ENCODE data around the gene AOAH. TPM values are rescaled to one million over a fixed set of nuclear protein-coding genes. Genes with fewer than 3 reads are reported as not detected.

The AOAH gene
- total and polyA plus RNA-seq, 2 donors (not counting 3 experiments of a cell fraction or from before 2014, with no cell fraction given): not detected

- Histone ChIP-seq H3K9me1 (replicated peaks; ENCODE audit: control insufficient read depth, extremely low read depth, insufficient read depth, low read length) (no peaks in the 10 kb centered on the region), H3K4me2 (ENCODE audit: insufficient read depth, low read length) (no peak overlapping the region), H3K9ac (replicated peaks; ENCODE audit: extremely low read depth, insufficient read depth, low read length) (no peak overlapping the region), H3K4me1 (ENCODE audit: control insufficient read depth, extremely low read depth, insufficient read depth, low read length) (no peaks in the 10 kb centered on the region), H3K27me3 (ENCODE audit: control insufficient read depth in 2 of 2, insufficient read depth in 2 of 2, low read length in 2 of 2) (no peaks in the 10 kb centered on the region), H3K27ac (ENCODE audit: insufficient read depth, low read depth, low read length) (no peak overlapping the region), H3K79me2 (ENCODE audit: control insufficient read depth, insufficient read depth, low read length) (no peaks in the 10 kb centered on the region), H2AFZ (ENCODE audit: low read depth, low read length) (no peak overlapping the region), H3K4me3 (replicated peaks in 1 of 3; ENCODE audit: insufficient read depth in 1 of 3, low read depth in 1 of 3, low read length in 3 of 3) (no peak overlapping the region), H4K20me1 (replicated peaks; ENCODE audit: control insufficient read depth, extremely low read depth, insufficient read depth, low read length) (no peaks in the 10 kb centered on the region), H3K9me3 (replicated peaks; ENCODE audit: control insufficient read depth, insufficient read depth, low read length) (no peaks in the 10 kb centered on the region), H3K36me3 (ENCODE audit: control insufficient read depth in 2 of 2, extremely low read depth in 1 of 2, insufficient read depth in 2 of 2, low read length in 2 of 2) (no peaks in the 10 kb centered on the region)
- FAIRE-seq: no peak
- DNase-seq (ENCODE audit: low read depth, low spot score): no peak
- no peak for TF ChIP-seq FOS (IDR thresholded peaks at IDR 0.05; ENCODE audit: borderline replicate concordance, insufficient read depth, low read length)
- no peak for TF ChIP-seq CTCF (IDR thresholded peaks at IDR 0.05; ENCODE audit: extremely low read depth in 1 of 2, insufficient read depth in 1 of 2, low read depth in 1 of 2, low read length in 2 of 2)
- no peak for TF ChIP-seq MYC (IDR thresholded peaks at IDR 0.05; ENCODE audit: low read depth, low read length)
- no peak for TF ChIP-seq JUN (IDR thresholded peaks at IDR 0.05; ENCODE audit: borderline replicate concordance, insufficient read depth, insufficient read length, low read depth)
- no peak for TF ChIP-seq POLR2AphosphoS5 (IDR thresholded peaks at IDR 0.05; ENCODE audit: insufficient read depth, low read depth, low read length)
- TF ChIP-seq EZH2 (IDR thresholded peaks at IDR 0.05; ENCODE audit: borderline replicate concordance, low read depth, low read length, severe bottlenecking): no peak
- no peak for TF ChIP-seq MAX (IDR thresholded peaks at IDR 0.05; ENCODE audit: insufficient read depth, insufficient read length)
- TF ChIP-seq GATA2 (IDR thresholded peaks at IDR 0.05; ENCODE audit: insufficient read depth, insufficient read length, low read depth, low read length): no peak
- no peak for TF ChIP-seq POLR2A (IDR thresholded peaks at IDR 0.05; ENCODE audit: low read depth, low read length)
- POLR2A ChIA-PET: no interaction called here
- intact Hi-C loops (cut with micrococcal nuclease): no loop called here
- CTCF ChIA-PET: no interaction called here
- dilution Hi-C loops (cut with MboI; ENCODE audit: extremely low pct_ligation_motif_present, low sequenced_read_pairs): no loop called here
- no TSS peak for BruUV-seq (replicated peaks)
These were observed 117.9 kb downstream of the AOAH start for GRCh38 chr7:36606153-36606975.

Measured in endothelial cell of umbilical vein (primary cell).